DMS114 treated with DMSO at 0.1 percent for 48 hours (cell line): ENCODE measurements around the gene BCO2.
"Not testable (repeated sequence)": the region's sequence is repeated elsewhere in the genome, so short reads cannot be mapped to it uniquely, and the experiment has no call there.

ENCODE experiments used
- DNase-seq: peaks from one replicate; lab custom pipeline; 2025; ENCODE audit not compliant: unreplicated experiment; lab: John Stamatoyannopoulos, UW

BCO2 gene

GRCh38 chr11:112165049-112165448, 10.3 kb upstream of the BCO2 start:
- DNase-seq: no peak

GRCh38 chr11:112166562-112166961, 8.8 kb upstream of the BCO2 start:
- no peak for DNase-seq

- DNase-seq: no peak
These were observed 8.2 kb upstream of the BCO2 start, which contains the start of gene TEX12 for GRCh38 chr11:112167145-112167544. TEX12 (plus strand) TSS chr11:112167372; CDS start chr11:112169269, 1,897 bp downstream.

- no peak for DNase-seq
These were observed 2.8 kb upstream of the BCO2 start for GRCh38 chr11:112172362-112172994.

- DNase-seq: no peak
These were observed 2.2 kb upstream of the BCO2 start for GRCh38 chr11:112173152-112173551.

- no peak for DNase-seq
These were observed 264 bp downstream of the BCO2 start for GRCh38 chr11:112175599-112175952.

GRCh38 chr11:112176077-112176476, 765 bp downstream of the BCO2 start:
- DNase-seq: no peak

GRCh38 chr11:112177589-112177988, 2.3 kb downstream of the BCO2 start:
- DNase-seq: no peak

GRCh38 chr11:112178428-112178827, 3.1 kb downstream of the BCO2 start:
- no peak for DNase-seq

GRCh38 chr11:112178936-112179335, 3.6 kb downstream of the BCO2 start:
- DNase-seq: no peak

GRCh38 chr11:112179601-112180000, 4.3 kb downstream of the BCO2 start:
- DNase-seq: no peak

- no peak for DNase-seq
These were observed 7.6 kb downstream of the BCO2 start for GRCh38 chr11:112182867-112183266.

- no peak for DNase-seq
These were observed 10.6 kb downstream of the BCO2 start for GRCh38 chr11:112185883-112186282.

- no peak for DNase-seq
These were observed 11.0 kb downstream of the BCO2 start for GRCh38 chr11:112186304-112186703.

- not testable (repeated sequence) for DNase-seq
These were observed 19.8 kb downstream of the BCO2 start for GRCh38 chr11:112195113-112195512.

GRCh38 chr11:112195951-112196351, 20.6 kb downstream of the BCO2 start:
- DNase-seq: no peak

- DNase-seq: no peak
These were observed 21.3 kb downstream of the BCO2 start for GRCh38 chr11:112196519-112197087.

GRCh38 chr11:112199101-112199500, 23.8 kb downstream of the BCO2 start:
- not testable (repeated sequence) for DNase-seq

GRCh38 chr11:112200252-112200651, 24.9 kb downstream of the BCO2 start:
- DNase-seq: no peak

- no peak for DNase-seq
These were observed 30.8 kb downstream of the BCO2 start for GRCh38 chr11:112206071-112206470.

- no peak for DNase-seq
These were observed 35.6 kb downstream of the BCO2 start for GRCh38 chr11:112210890-112211289.

GRCh38 chr11:112211536-112211935, 36.2 kb downstream of the BCO2 start:
- no peak for DNase-seq

- no peak for DNase-seq
These were observed 37.0 kb downstream of the BCO2 start for GRCh38 chr11:112212290-112212689.
